GM21723 (cell line): ENCODE results near the gene PPP6R2.
"Not testable (repeated sequence)": the region's sequence is repeated elsewhere in the genome, so short reads cannot be mapped to it uniquely, and the experiment has no call there.

Experiments
- ATAC-seq: cut with Tn5 transposase; IDR thresholded peaks from one replicate; pipeline ENCODE4 v1.9.1; 2021; ENCODE audit warnings: mild to moderate bottlenecking, moderate library complexity; ENCODE audit not compliant: unreplicated experiment

Gene PPP6R2

DNA sequence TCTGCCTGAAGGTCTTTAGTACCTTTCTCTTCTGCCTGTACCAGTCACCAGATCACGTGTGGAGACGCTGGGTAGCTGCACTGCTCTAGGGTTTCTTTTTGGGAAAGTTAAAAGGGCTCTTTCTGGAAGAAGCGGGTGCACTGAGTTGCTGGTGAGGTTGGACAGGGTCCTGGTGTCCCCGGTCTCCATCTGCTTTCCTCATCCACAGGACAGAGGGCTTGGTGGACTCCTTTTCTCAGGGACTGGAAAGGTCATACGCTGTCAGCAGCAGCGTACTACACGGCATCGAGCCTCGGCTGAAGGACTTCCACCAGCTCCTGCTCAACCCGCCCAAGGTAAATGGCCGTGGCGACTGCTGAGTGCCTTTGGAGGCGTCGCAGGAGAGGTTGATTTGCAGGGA is 78.9 kb downstream of the PPP6R2 start:
- ATAC-seq: no peak

DNA sequence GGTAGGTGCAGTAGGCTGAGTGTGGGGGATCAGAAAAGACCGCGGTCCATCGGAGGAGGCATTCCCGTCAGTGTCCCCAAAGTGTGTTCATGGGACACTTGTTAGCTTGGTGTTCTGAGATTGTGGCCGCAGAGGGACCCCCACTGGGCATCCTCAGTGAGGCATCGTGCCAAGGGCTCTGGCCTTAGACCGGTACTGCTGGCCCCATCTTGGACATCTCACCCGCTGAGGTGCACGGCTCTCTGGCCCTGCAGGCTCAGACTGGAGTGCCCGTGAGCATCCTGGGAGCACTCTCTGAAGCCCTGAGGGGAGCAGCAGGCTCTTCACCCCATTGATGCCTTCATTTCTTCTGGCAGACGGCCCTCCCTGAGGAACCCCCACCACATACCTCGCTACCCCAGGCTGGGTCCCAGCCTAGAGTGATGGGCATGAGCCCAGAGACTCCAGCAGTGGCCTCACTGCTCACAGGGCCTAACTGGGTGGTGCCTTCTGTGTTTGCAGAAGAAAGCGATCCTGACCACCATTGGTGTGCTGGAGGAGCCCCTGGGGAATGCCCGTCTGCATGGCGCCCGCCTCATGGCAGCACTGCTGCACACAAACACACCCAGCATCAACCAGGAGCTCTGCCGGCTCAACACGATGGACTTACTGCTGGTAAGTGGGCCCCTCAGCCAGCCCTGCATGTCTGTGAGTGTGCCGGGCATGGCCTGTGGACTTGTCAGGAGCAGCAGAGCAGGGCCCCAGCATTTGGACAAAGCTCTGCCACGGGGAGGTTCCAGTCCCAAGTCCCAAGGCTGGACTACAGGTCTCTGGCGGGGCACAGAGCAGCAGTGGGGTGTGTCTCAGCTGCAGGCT is 80.1 kb downstream of the PPP6R2 start:
- no peak for ATAC-seq

DNA sequence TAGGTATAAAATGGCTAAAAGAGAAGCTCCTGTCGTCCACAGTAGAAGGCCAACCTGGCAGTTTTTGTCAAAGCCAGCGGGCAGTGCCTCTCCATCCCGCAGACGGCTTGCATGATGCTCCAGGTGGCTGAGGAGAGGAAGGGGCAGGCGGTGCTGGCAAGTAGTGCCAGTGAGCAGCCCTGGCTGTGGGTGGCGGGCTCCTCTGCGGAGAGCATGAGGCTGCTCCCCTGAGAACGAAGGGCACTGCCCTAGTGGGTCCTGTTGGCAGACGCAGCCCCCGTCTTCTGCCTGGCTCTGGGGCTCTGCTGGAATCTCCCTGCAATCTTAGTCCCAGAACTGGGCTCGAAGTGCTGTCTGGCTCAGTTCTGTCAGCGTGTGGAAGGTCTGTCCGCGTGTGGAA is 80.8 kb downstream of the PPP6R2 start:
- ATAC-seq: no peak

DNA sequence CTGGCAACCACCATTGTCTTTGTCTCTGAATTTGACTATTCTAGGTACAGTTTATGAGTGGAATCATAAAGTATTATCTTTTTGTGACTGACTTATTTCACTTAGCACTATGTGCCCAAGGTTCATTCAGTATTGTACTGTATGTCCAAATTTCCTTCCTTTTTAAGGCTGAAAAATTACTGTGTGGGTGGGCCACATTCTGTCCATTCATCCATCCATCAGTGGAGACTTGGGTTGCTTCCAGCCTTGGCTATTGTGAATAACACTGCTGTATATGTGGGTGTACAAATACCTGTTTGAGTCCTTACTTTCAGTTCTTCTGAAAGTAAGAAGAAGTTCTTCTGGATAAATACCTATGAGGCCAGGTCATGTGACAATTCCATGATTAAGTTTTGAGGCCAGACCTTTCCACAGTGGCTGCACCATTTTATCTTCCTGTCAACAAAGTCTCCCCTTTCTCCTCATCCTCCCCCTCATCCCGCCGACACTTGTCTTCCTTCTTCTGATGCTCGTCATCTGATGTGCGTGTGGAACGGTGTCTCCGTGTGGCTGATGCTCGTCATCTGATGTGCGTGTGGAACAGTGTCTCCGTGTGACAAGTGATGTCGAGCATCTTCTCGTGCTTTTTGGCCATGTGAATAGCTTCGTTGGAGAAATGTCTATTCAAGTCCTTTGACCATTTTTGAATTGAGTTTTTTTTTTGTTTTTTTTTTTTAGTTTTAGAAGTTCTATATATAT is 82.2 kb downstream of the PPP6R2 start:
- no peak for ATAC-seq

DNA sequence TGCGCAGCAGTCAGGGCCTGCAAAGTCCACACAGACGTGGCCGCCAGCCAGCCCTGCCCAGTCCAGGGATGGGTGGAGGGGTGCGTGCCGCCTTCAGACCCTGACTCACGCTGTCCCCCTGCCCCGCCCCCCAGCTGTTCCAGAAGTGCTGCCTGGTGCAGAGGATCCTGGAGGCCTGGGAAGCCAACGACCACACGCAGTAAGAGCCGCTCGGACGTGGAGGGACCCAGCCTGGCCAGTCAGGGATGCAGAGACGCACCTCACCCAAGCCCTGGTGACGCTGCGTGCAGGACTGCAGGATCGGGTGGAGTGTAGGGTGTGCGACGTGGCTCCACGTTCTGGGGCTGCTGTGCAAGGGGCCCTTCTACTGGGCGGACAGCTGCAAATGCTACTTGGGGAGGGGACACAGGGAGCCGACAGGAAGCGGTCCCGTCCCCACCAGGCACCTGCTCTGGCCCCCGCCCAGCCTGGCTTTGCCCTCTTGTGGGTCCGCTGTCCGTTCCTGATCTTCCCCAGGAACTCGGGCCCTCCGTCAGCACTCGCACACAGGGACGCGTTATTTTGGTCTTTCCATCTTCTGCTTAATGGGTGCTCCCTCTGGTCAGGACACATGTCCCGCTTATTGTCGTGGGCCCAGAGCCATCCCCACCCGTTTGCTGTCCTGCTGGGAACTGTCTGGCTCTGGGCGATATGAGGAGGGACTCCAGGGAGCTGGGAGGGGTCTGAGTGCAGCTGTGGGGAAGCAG is 89.2 kb downstream of the PPP6R2 start:
- no peak for ATAC-seq

DNA sequence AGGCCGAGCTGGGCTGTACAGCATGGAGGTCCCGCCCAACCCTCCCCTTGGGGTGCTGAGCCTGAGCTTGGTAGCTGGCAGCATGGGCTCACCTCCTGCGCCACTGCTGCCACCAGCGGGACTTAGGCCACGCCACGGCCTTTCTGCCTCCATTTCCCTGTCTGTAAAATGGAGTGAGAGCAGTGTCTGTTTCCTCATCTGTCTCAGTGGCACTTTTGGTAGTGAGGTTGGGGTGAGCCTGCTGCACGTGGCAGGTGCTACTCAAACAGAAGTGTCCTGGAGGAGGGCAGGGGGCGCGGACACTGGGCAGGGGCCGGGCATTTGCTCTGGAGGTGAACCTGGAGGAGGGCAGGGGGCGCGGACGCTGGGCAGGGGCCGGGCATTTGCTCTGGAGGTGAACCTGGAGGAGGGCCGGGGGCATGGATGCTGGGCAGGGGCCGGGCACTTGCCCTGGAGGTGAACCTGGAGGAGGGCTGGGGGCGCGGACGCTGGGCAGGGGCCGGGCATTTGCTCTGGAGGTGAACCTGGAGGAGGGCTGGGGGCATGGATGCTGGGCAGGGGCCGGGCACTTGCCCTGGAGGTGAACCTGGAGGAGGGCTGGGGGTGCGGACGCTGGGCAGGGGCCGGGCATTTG is 89.9 kb downstream of the PPP6R2 start:
- ATAC-seq: not testable (repeated sequence)

DNA sequence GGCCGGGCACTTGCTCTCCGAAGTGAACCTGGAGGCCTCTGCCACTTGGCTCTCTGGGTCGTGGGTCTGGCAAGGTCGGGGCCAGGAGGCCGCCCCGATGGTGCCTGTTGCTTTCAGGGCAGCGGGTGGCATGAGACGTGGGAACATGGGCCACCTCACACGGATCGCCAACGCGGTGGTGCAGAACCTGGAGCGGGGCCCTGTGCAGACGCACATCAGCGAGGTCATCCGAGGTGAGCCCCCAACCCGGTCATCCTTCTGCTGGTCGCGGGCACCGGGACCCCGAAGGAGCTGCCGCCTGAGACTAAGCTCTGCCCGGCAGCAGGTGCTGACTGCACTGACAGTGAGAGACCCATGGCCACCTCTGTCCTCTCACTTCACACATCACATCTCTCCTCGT is 91.7 kb downstream of the PPP6R2 start:
- ATAC-seq: no peak

DNA sequence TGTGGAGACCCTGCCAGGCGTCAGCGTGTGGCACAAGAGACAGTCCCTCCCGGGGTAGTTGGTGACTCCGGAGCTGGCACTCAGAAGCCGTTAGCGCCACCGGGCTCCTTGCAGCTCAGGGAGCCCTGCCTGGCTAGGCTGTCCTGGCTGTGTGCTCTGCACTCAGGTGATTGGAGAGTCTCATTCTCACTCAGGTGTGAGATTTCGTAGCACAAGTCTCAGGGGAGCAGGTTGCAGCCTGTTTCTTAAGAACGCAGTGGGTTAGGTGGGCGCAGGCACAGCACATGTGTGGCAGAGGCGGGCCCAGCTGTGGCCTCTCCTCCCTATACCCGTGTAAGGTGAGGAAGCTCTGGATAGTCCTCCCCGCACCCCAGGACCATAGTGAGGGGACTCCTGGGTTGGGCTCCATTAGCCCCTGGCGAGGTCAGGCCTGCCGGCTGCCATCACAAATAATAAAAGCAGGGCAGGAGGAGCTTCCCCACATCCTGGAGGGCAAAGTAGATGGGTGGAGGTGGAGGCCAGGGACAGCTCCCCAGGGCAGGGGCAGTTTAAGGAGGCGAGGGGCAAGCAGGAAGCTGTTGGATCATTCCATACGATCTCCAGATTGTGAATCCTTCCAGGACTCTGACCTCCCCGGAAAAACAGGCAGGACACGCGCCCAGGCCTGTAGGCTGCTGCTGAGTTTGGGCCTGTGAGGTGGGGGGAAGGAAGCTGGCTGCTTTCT is 92.3 kb downstream of the PPP6R2 start:
- ATAC-seq: no peak

DNA sequence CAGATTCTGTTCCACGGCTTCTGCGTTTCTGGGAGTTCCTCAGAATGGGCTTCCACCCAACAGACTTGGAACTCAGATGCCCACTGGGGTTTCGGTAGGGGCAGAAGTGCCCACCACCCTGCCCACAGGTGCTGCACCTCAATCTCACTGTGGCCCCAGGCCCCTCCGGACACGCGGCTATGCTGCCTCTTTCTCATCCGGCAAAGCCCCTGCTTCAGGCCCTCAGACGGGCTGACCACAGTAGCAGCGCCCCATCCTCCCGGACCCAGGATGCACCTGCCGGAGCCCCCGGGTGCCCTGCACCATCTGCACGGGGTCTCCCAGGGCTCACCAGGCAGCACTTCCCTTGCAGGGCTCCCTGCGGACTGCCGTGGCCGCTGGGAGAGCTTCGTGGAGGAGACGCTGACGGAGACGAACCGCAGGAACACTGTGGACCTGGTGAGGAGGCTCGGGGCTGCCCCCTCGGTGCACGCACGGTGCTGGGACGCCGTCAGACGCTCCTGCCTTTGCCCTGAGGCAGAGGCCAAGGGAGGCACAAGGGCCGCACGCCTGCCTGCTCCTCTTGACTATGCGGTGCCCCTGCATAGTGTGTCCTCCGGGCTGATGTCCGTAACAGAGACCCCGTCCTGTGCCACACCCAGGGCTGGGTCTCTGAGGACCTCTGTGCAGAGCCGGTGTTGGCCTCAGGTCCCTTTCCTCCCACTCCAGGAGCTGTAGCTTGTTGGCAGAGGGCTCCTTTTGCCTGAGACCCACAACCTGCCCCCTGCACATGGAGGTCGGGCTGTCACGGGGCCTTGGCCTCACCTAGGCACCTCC is 93.1 kb downstream of the PPP6R2 start:
- ATAC-seq: no peak

DNA sequence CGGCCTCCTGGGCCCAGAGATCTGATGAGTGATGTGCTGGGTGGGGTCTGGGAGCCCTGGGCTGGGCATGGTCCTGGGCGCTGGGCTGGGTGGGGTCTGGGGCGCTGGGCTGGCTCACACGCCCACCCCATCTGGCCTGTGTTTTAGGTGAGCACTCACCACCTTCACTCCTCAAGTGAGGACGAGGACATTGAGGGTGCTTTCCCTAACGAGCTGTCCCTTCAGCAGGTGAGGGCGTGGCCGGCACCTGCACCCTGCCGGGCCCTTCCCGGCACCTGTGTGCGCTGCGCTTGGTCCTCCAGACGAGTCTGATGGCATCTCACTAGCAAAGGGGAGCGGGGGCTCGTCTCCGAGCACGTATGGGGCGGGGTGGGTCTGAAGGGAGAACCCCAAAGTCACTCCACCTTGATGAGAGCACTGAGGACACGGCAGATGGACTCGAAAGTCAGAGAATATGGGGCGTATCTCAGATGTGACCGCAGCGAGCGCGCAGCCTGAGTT is 93.8 kb downstream of the PPP6R2 start:
- ATAC-seq: no peak

DNA sequence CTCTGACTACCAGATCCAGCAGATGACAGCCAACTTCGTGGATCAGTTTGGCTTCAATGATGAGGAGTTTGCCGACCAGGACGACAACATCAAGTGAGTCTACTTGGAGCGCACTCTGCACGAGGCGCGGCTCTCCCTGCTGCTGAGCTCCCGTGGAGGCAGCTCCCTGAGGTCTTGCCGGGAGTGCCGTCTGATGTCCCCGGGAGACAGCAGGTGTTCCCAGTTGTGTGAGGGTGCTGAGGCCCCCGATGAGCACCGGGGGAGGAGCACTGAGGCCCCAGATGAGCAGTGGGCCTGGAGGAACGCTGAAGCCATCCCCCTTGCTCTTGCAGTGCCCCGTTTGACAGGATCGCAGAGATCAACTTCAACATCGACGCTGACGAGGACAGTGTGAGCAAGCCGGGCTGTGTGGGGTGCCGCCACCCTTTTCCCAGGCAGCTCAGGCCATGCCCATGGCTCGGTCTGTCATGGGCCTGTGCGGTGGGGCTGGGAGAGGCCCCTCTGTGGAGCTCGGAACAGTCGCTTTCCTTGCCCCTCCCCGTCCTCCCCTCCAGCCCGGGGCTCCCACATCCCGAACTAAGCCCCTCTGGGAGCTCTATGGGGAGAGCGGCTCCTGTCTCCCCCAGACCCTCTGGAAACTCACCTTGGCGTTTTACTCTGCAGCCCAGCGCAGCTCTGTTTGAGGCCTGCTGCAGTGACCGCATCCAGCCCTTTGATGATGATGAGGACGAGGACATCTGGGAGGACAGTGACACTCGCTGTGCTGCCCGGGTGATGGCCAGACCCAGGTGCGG is 94.6 kb downstream of the PPP6R2 start:
- no peak for ATAC-seq

DNA sequence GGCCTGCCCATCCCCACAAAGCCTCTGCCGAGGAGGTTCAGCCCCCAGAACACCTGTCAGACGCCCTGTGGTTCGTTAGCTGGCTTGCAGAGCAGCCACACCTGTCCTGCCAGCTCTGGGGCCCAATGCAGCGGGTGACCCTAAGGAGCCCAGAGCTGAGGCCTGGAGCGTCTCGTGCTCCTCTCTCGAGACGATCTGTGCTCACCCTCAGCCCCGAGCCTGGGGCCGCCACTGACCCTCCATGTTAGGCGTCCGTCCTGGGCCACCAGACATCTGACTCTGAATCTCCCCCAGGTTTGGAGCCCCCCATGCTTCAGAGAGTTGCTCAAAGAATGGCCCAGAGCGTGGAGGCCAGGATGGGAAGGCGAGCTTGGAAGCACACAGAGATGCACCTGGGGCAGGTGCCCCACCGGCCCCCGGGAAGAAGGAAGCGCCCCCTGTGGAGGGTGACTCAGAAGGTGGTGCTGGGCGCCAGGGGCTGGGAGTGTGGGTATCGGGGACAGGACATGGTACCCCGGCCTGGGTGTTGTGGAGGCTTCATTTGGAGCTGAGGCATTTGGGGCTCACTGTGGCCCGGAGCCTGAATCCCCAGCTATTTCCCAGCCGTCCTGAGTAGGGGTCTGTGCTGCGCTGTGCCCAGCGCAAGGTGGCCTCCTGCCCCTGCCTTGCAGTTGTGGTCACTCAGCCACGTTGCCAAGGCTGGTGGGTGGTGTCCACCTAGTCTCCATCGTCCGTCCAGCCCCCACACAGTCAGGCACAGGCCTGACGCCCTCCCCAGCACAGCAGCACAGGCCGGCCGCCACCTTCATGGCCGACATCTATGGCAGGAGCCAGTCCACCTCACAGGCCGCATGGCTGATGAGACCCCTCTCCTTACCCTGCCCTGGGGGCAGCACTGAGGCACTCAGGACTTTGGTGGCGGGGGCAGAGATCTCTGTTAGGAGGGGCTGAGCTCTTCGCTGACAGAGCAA is 95.5 kb downstream of the PPP6R2 start:
- ATAC-seq: no peak

DNA sequence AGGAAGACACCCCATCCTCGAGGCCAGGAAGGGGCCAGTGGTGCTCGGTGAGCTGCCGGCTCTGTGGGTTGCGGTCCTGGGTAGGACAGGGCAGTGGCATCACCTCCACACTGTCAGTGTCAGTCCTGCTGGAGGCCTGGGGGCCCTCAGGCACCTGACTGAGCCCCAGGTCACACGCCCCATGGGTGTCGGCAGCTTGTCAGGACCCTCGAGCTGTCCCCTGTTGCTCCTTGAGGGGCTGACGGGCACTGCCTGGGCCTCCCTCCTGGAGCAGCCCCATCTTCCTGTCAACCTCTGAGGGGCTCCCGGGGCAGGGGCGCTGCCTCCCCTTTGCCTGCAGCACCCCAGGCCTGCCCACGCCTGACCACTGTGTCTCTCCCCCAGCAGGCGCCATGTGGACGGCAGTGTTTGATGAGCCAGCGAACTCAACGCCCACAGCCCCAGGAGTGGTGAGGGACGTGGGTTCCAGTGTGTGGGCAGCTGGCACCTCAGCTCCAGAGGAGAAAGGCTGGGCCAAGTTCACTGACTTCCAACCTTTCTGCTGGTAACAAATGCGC is 96.3 kb downstream of the PPP6R2 start:
- no peak for ATAC-seq

DNA sequence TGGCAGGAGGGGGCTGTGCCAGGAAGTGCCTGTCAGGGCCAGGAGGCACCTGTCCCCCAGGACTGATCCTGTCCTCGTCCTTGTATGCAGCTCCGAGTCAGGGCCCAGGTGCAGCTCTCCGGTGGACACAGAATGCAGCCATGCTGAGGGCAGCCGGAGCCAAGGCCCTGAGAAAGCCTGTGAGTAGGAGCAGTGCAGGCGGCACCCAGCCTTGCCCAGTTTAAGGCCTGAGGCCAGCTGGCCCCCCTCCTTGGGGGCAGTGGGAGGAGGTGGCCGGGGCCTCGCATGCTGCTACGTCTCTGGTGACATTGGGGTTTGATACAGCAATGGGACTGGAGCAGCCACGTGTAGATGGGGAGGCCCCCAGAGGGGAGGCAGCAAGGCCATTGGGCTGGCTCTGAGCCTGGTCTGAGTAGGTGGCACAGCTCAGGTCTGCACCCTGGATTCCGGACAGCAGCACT is 96.8 kb downstream of the PPP6R2 start:
- no peak for ATAC-seq

DNA sequence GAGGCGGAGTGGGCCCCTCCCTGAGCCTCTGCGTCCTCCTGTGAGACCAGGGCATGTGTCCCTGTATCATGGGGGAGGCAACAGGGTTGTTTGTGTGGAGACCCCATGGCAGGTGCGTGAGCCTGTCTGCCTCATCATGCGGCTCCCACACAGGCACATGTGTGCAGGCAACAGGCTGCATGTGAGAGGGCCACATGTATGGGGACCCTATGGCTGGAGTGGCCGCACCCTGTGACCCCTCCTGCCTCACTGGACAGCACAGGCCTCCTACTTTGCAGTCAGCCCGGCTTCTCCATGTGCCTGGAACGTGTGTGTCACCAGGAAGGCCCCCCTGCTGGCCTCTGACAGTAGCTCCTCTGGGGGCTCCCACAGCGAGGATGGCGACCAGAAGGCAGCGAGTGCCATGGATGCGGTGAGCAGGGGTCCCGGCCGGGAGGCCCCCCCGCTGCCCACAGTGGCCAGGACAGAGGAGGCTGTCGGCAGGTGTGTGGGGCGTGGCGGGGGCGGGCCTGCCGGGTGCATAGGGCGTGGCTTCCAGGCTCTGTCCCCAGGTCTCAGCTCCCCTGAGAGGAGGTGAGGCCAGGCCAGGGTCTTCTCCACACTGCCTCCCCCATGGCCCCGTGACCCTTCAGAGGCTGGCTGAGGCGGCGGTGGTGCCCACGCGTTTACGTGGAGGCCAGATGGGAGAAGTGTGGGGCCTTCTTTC is 97.6 kb downstream of the PPP6R2 start:
- no peak for ATAC-seq

DNA sequence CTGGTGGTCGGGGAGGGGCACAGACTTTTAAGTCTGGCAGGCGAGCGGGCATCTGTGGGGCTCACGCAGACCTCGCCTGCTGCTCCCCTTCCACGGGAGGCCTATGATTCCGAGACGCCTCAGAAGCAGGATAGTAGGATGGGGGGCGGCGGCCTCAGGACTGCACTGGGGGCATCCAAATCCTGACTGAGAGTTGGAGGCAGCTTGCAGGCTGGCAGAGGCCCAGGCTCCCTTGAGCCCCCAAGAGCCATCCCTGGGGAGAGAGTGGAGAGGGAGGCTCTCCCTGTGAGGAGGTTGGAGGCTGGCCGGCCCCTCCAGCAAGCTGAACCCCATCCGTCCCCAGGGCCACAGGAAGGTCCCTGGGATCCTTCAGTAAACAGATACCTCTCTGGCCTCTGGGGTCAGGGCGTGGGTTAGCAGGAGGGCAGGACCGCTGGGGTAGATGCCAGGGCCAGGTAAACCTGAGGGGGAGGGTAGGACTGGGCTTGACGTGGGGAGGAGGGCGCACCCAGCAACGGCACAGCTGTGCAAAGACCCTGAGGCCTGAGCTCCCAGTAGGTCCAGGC is 98.4 kb downstream of the PPP6R2 start:
- ATAC-seq: no peak
